Measurements from ENCODE around the gene EVI5L. TPM values are rescaled to one million over a fixed set of nuclear protein-coding genes. Genes with fewer than 3 reads are reported as not detected.

Gene EVI5L
- total and polyA plus RNA-seq, 2 of the 13 experiments (the other 11 are each of a cell fraction or from before 2014, with no cell fraction given), result 1.7 to 2.4 TPM

GRCh38 chr19:7856679-7857663 is 27.0 kb downstream of the EVI5L start:
- no peaks in the 10 kb centered on the region for H3K79me2 ChIP-seq (ENCODE audit: insufficient read depth, low read length)
- intact Hi-C loops (cut with micrococcal nuclease; ENCODE audit: unreplicated experiment) (no loop called here), in situ Hi-C loops (cut with HindIII; ENCODE audit: extremely low pct_ligation_motif_present, low pct_unique_long_range_greater_than_20kb) (no loop called here)
- no peak overlapping the region for H3K9ac ChIP-seq (ENCODE audit: insufficient read depth, low read depth, low read length)
- BruUV-seq (replicated peaks), result no TSS peak
- no peak overlapping the region for H2AFZ ChIP-seq (ENCODE audit: low read length)
- TF ChIP-seq ZSCAN31 (CRISPR knock-in tag; IDR thresholded peaks at IDR 0.05; ENCODE audit: low read depth) (no peak), ZNF12 (CRISPR knock-in tag; IDR thresholded peaks at IDR 0.05) (no peak), SP140L (CRISPR knock-in tag; IDR thresholded peaks at IDR 0.05; ENCODE audit: borderline replicate concordance) (no peak), SIX4 (CRISPR knock-in tag; IDR thresholded peaks at IDR 0.05) (no peak), ZNF670 (CRISPR knock-in tag; IDR thresholded peaks at IDR 0.05; ENCODE audit: borderline replicate concordance) (no peak), NFAT5 (CRISPR knock-in tag; IDR thresholded peaks at IDR 0.05) (no peak)
- TF ChIP-seq, protein P1, sequence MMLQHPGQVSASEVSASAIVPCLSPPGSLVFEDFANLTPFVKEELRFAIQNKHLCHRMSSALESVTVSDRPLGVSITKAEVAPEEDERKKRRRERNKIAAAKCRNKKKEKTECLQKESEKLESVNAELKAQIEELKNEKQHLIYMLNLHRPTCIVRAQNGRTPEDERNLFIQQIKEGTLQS (CRISPR knock-in tag; IDR thresholded peaks at IDR 0.05), result no peak
- 65% methylated on average over 38 of the region's 38 CpGs for WGBS (ENCODE audit: low lambda C conversion rate)
- H3K4me1 ChIP-seq (ENCODE audit: insufficient read depth, low read length), result peaks cover 23% of the 10 kb centered on the region
- no peaks in the 10 kb centered on the region for H3K9me3 ChIP-seq (ENCODE audit: low read length)
- no peak for ATAC-seq
- no peaks in the 10 kb centered on the region for H4K20me1 ChIP-seq (ENCODE audit: insufficient read depth, low read length)
- ChIA-PET CTCF (ENCODE audit: low intra/inter-chr PET ratio, low total read pairs) (no interaction called here), POLR2A (interaction anchor here (1.0 kb wide), 1 partner anchor 12 kb away, joined by 4 read pairs; no protein-coding TSS in a partner anchor)
- DNase-seq (ENCODE audit: low spot score), result no peak
- H3K27me3 ChIP-seq (ENCODE audit: control insufficient read depth in 1 of 2, insufficient read depth in 2 of 2, low read length in 2 of 2), result no peaks in the 10 kb centered on the region; a peak in 1 of 5 replicates
- no peak for FAIRE-seq
- no peaks in the 10 kb centered on the region for H3K36me3 ChIP-seq (replicated peaks in 1 of 2; ENCODE audit: control insufficient read depth in 1 of 2, insufficient read depth in 2 of 2, low read length in 2 of 2)
- no peak overlapping the region for H3K4me3 ChIP-seq (replicated peaks in 1 of 3; ENCODE audit: insufficient read depth in 1 of 3, low read depth in 2 of 3, low read length in 3 of 3)
- no peak overlapping the region for H3K27ac ChIP-seq (ENCODE audit: extremely low read length, insufficient read depth, low read length)
- no peak overlapping the region for H3K4me2 ChIP-seq (ENCODE audit: low read depth, low read length)
